Loucy (cell line): ENCODE measurements around the gene FRMD5.
"Not testable (repeated sequence)": the region's sequence is repeated elsewhere in the genome, so short reads cannot be mapped to it uniquely, and the experiment has no call there.

Source experiments
- H2AFZ ChIP-seq: fragments of 200-600 bp; sonication (generic); 2 replicates; pipeline ENCODE4 v1.6.0; 2016; ENCODE audit warnings: antibody characterized with exemption, mild to moderate bottlenecking, low read length, moderate library complexity
- H3F3A ChIP-seq: fragments of 200-600 bp; 2 replicates; pipeline ENCODE4 v1.6.0; 2016; ENCODE audit warnings: antibody characterized with exemption, low read depth, mild to moderate bottlenecking
- H3K27me3 ChIP-seq: fragments of 200-600 bp; sonication (generic); 2 replicates; pipeline ENCODE4 v1.6.1; 2014; ENCODE audit warnings: low read length, mild to moderate bottlenecking; ENCODE audit not compliant: insufficient read depth, poor library complexity, severe bottlenecking
- H3K36me3 ChIP-seq: fragments of 200-600 bp; sonication (generic); 2 replicates; pipeline ENCODE4 v1.6.1; 2016; ENCODE audit warnings: low read length; ENCODE audit not compliant: insufficient read depth
- H3K4me1 ChIP-seq: fragments of 200-600 bp; sonication (generic); 2 replicates; pipeline ENCODE4 v1.5.1; 2014; ENCODE audit warnings: low read length, mild to moderate bottlenecking; ENCODE audit not compliant: insufficient read depth, poor library complexity, severe bottlenecking
- H3K4me2 ChIP-seq: fragments of 200-600 bp; sonication (generic); 2 replicates; pipeline ENCODE4 v1.6.0; 2014; ENCODE audit warnings: antibody characterized with exemption, low read length, low read depth, mild to moderate bottlenecking; ENCODE audit not compliant: poor library complexity, severe bottlenecking
- H3K4me3 ChIP-seq: fragments of 200-600 bp; sonication (generic); 2 replicates; pipeline ENCODE4 v1.5.1; 2014; ENCODE audit warnings: low read length, mild to moderate bottlenecking, mixed read lengths; ENCODE audit not compliant: poor library complexity, severe bottlenecking
- H3K79me2 ChIP-seq: fragments of 200-600 bp; sonication (generic); 2 replicates; pipeline ENCODE4 v1.6.1; 2014; ENCODE audit warnings: low read length; ENCODE audit not compliant: insufficient read depth
- H3K9ac ChIP-seq: fragments of 200-600 bp; sonication (generic); 2 replicates; pipeline ENCODE4 v1.6.0; 2014; ENCODE audit warnings: mild to moderate bottlenecking, low read depth, low read length, moderate library complexity; ENCODE audit not compliant: poor library complexity, severe bottlenecking
- H3K9me2 ChIP-seq: fragments of 200-600 bp; sonication (generic); replicated peaks from 2 replicates; pipeline ENCODE4 v1.6.1; 2016; ENCODE audit warnings: low read depth, low read length, mixed read lengths
- H3K9me3 ChIP-seq: fragments of 200-600 bp; sonication (generic); 2 replicates; pipeline ENCODE4 v1.6.1; 2014; ENCODE audit warnings: mild to moderate bottlenecking, antibody characterized with exemption, low read length, low read depth; ENCODE audit not compliant: insufficient read depth
- H4K20me1 ChIP-seq: fragments of 200-600 bp; sonication (generic); 2 replicates; pipeline ENCODE4 v1.6.0; 2014; ENCODE audit warnings: antibody characterized with exemption, low read length, mild to moderate bottlenecking; ENCODE audit not compliant: insufficient read depth, poor library complexity, severe bottlenecking
- CTCF ChIP-seq: fragments of 200-600 bp; sonication (generic); conservative IDR thresholded peaks from 2 replicates; pipeline ENCODE4 v1.5.1; 2014; ENCODE audit warnings: mild to moderate bottlenecking, antibody characterized with exemption, low read length
- EZH2phosphoT487 ChIP-seq: fragments of 200-600 bp; IDR thresholded peaks from 2 replicates; pipeline ENCODE4 v1.6.1; 2018; ENCODE audit warnings: antibody characterized with exemption, mild to moderate bottlenecking, moderate library complexity, borderline replicate concordance

FRMD5 gene

GRCh38 chr15:44195151-44195740, at the start of gene FRMD5:
Gene FRMD5, minus strand, starts transcription at chr15:44195271.
- H3K4me3 ChIP-seq, result no peak within 1 kb of the TSS
- no peaks in the 10 kb centered on the region for H3K4me1 ChIP-seq
- H3K4me2 ChIP-seq, result no peak within 1 kb of the TSS
- H4K20me1 ChIP-seq, result no peaks in the 10 kb centered on the region
- no peaks in the 10 kb centered on the region for H3K27me3 ChIP-seq
- TF ChIP-seq CTCF (no peak), EZH2phosphoT487 (no peak)
- H3K9ac ChIP-seq, result no peak within 1 kb of the TSS
- H2AFZ ChIP-seq, result no peak within 1 kb of the TSS
- no peaks in the 10 kb centered on the region for H3K36me3 ChIP-seq
- no peaks in the 10 kb centered on the region for H3F3A ChIP-seq
- no peaks in the 10 kb centered on the region for H3K79me2 ChIP-seq
- H3K9me3 ChIP-seq, result no peaks in the 10 kb centered on the region
- no peaks in the 10 kb centered on the region for H3K9me2 ChIP-seq

DNA sequence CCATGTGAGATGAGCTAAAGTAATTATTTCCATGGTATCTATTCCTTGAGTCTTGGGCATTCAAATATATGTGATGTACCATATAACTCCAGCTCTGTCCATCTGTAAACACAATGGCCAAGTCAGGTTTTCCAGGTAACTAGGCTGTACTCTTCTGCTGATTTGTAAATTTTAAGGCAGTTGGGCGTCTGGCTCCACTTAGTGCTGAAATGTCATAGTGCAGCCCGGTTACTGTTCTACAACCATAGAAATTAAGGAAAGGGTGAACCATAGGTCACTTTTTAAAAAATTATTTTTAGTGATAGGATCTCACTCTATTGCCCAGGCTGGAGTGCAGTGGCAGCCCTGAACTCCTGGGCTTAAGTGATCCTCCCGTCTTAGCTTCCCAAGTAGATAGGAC, 48.8 kb upstream of the FRMD5 start:
- no peak overlapping the region for H3K4me3 ChIP-seq
- H3K79me2 ChIP-seq, result no peaks in the 10 kb centered on the region
- no peaks in the 10 kb centered on the region for H4K20me1 ChIP-seq
- no peak overlapping the region for H3K9ac ChIP-seq
- H3K4me2 ChIP-seq, result no peak overlapping the region
- H3K36me3 ChIP-seq, result no peaks in the 10 kb centered on the region
- H3K4me1 ChIP-seq, result no peaks in the 10 kb centered on the region
- H3K9me3 ChIP-seq, result no peaks in the 10 kb centered on the region
- no peaks in the 10 kb centered on the region for H3K9me2 ChIP-seq
- H3F3A ChIP-seq, result no peaks in the 10 kb centered on the region
- TF ChIP-seq CTCF, result 0 out of 2 replicates have a peak, but pooled peaks have one; percentile 14
- TF ChIP-seq EZH2phosphoT487, result no peak
- no peak overlapping the region for H2AFZ ChIP-seq
- no peaks in the 10 kb centered on the region for H3K27me3 ChIP-seq

- TF ChIP-seq EZH2phosphoT487, result no peak
Observed at GRCh38 chr15:44243141-44243540, 48.1 kb upstream of the FRMD5 start.

GRCh38 chr15:44231842-44232241, 36.8 kb upstream of the FRMD5 start:
- Histone ChIP-seq H3K9me2 (no peaks in the 10 kb centered on the region), H2AFZ (no peak overlapping the region), H3K4me2 (no peak overlapping the region), H3K9ac (no peak overlapping the region), H3K79me2 (no peaks in the 10 kb centered on the region), H3K4me1 (no peaks in the 10 kb centered on the region), H4K20me1 (no peaks in the 10 kb centered on the region), H3K36me3 (no peaks in the 10 kb centered on the region), H3K27me3 (no peaks in the 10 kb centered on the region), H3K4me3 (no peak overlapping the region), H3F3A (no peaks in the 10 kb centered on the region), H3K9me3 (no peaks in the 10 kb centered on the region)
- TF ChIP-seq EZH2phosphoT487, result no peak
- no peak for TF ChIP-seq CTCF

More at GRCh38 chr15:44243141-44243540, 48.1 kb upstream of the FRMD5 start:
- Histone ChIP-seq H2AFZ (no peak overlapping the region), H3K9ac (no peak overlapping the region), H3K4me3 (no peak overlapping the region), H3K4me1 (no peaks in the 10 kb centered on the region), H3K9me3 (no peaks in the 10 kb centered on the region), H3K79me2 (no peaks in the 10 kb centered on the region), H4K20me1 (no peaks in the 10 kb centered on the region), H3K36me3 (no peaks in the 10 kb centered on the region), H3F3A (no peaks in the 10 kb centered on the region), H3K4me2 (no peak overlapping the region), H3K27me3 (no peaks in the 10 kb centered on the region), H3K9me2 (no peaks in the 10 kb centered on the region)

GRCh38 chr15:44229301-44229700, 34.2 kb upstream of the FRMD5 start:
- not testable (repeated sequence) for H3K27me3 ChIP-seq, H3K9ac ChIP-seq, H4K20me1 ChIP-seq, H3K4me3 ChIP-seq, H3K36me3 ChIP-seq, H3K4me1 ChIP-seq, H3K79me2 ChIP-seq, H3K9me2 ChIP-seq, H3K9me3 ChIP-seq, H3K4me2 ChIP-seq, H2AFZ ChIP-seq, H3F3A ChIP-seq
